H9 (cell line): ENCODE results near the gene NHSL2. TPM values are rescaled to one million over a fixed set of nuclear protein-coding genes. Genes with fewer than 3 reads are reported as not detected.

ENCODE experiments used
- DNase-seq: peaks from one replicate; pipeline ENCODE4 v3.0.0-alpha.2; 2017
- H2AFZ ChIP-seq: one replicate; pipeline ENCODE4 v1.6.1; 2013; ENCODE audit warnings: mild to moderate bottlenecking, low read length, control low read depth, moderate library complexity
- H2AK5ac ChIP-seq: 2 replicates; pipeline ENCODE4 v1.6.1; 2013; ENCODE audit warnings: low read length, control low read depth, mixed read lengths; ENCODE audit not compliant: insufficient read length
- H2BK120ac ChIP-seq: one replicate; pipeline ENCODE4 v1.6.1; 2013; ENCODE audit warnings: low read depth, mild to moderate bottlenecking, low read length, control low read depth, inconsistent platforms; ENCODE audit not compliant: poor library complexity, severe bottlenecking
- H2BK12ac ChIP-seq: 2 replicates; pipeline ENCODE4 v1.6.1; 2013; ENCODE audit warnings: low read length, control low read depth, mixed read lengths, low read depth; ENCODE audit not compliant: insufficient read length
- H2BK15ac ChIP-seq: 2 replicates; pipeline ENCODE4 v1.6.1; 2013; ENCODE audit warnings: low read depth, low read length, control low read depth
- H2BK20ac ChIP-seq: one replicate; pipeline ENCODE4 v1.6.1; 2013; ENCODE audit warnings: low read depth, mild to moderate bottlenecking, low read length, control low read depth, inconsistent platforms; ENCODE audit not compliant: poor library complexity, severe bottlenecking
- H2BK5ac ChIP-seq: 2 replicates; pipeline ENCODE4 v1.6.1; 2013; ENCODE audit warnings: low read length, control low read depth, mixed read lengths; ENCODE audit not compliant: insufficient read length
- H3K14ac ChIP-seq: 2 replicates; pipeline ENCODE4 v1.6.1; 2013; ENCODE audit warnings: low read length, control low read depth; ENCODE audit not compliant: insufficient read depth
- H3K18ac ChIP-seq: 2 replicates; pipeline ENCODE4 v1.6.1; 2013; ENCODE audit warnings: low read depth, mild to moderate bottlenecking, mixed read lengths, low read length, control low read depth; ENCODE audit not compliant: insufficient read length
- H3K23ac ChIP-seq: 2 replicates; pipeline ENCODE4 v1.6.1; 2013; ENCODE audit warnings: low read length, control low read depth, mixed read lengths, low read depth; ENCODE audit not compliant: insufficient read length
- H3K23me2 ChIP-seq: 2 replicates; pipeline ENCODE4 v1.6.1; 2013; ENCODE audit warnings: low read depth, mild to moderate bottlenecking, mixed read lengths, low read length, control low read depth; ENCODE audit not compliant: insufficient read length, poor library complexity, severe bottlenecking
- H3K27ac ChIP-seq: 2 replicates; pipeline ENCODE4 v1.5.1; 2013; ENCODE audit warnings: low read length, control low read depth, mixed read lengths, low read depth; ENCODE audit not compliant: insufficient read length
- H3K27me3 ChIP-seq: 2 replicates; pipeline ENCODE4 v1.6.1; 2013; ENCODE audit warnings: low read length, control low read depth, inconsistent platforms; ENCODE audit not compliant: insufficient read depth
- H3K4ac ChIP-seq: 2 replicates; pipeline ENCODE4 v1.6.1; 2013; ENCODE audit warnings: low read depth, mild to moderate bottlenecking, control low read depth, inconsistent platforms, low read length, moderate library complexity
- H3K4me1 ChIP-seq: 2 replicates; pipeline ENCODE4 v1.6.1; 2013; ENCODE audit warnings: low read length, control low read depth, inconsistent platforms; ENCODE audit not compliant: insufficient read depth
- H3K4me2 ChIP-seq: 2 replicates; pipeline ENCODE4 v1.6.1; 2013; ENCODE audit warnings: low read length, control low read depth, mixed read lengths; ENCODE audit not compliant: insufficient read length, insufficient read depth
- H3K56ac ChIP-seq: 2 replicates; pipeline ENCODE4 v1.6.1; 2013; ENCODE audit warnings: low read depth, mild to moderate bottlenecking, mixed read lengths, low read length, control low read depth; ENCODE audit not compliant: insufficient read length
- H3K79me1 ChIP-seq: 2 replicates; pipeline ENCODE4 v1.6.1; 2013; ENCODE audit warnings: low read depth, mild to moderate bottlenecking, moderate library complexity, low read length, control low read depth, inconsistent platforms; ENCODE audit not compliant: insufficient read depth, poor library complexity, severe bottlenecking
- H3K79me2 ChIP-seq: 2 replicates; pipeline ENCODE4 v1.6.1; 2013; ENCODE audit warnings: low read length, control low read depth, inconsistent platforms; ENCODE audit not compliant: insufficient read depth
- H3K9ac ChIP-seq: 2 replicates; pipeline ENCODE4 v1.6.1; 2013; ENCODE audit warnings: low read length, control low read depth, mixed read lengths; ENCODE audit not compliant: insufficient read length; ENCODE audit errors: extremely low read depth
- H3K9me3 ChIP-seq: one replicate; pipeline ENCODE4 v1.6.1; 2013; ENCODE audit warnings: low read depth, low read length, inconsistent platforms; ENCODE audit not compliant: control insufficient read depth
- H3T11ph ChIP-seq: one replicate; pipeline ENCODE4 v1.6.1; 2013; ENCODE audit warnings: mild to moderate bottlenecking, low read length, control low read depth, inconsistent platforms
- H4K20me1 ChIP-seq: one replicate; pipeline ENCODE4 v1.6.1; 2013; ENCODE audit not compliant: control insufficient read depth, insufficient read length, insufficient read depth
- H4K5ac ChIP-seq: 2 replicates; pipeline ENCODE4 v1.6.1; 2013; ENCODE audit warnings: low read depth, mild to moderate bottlenecking, mixed read lengths, low read length, control low read depth; ENCODE audit not compliant: insufficient read length
- H4K8ac ChIP-seq: replicated peaks from 2 replicates; pipeline ENCODE4 v1.6.1; 2013; ENCODE audit warnings: low read length, control low read depth, mixed read lengths, low read depth; ENCODE audit not compliant: insufficient read length
- H4K91ac ChIP-seq: 2 replicates; pipeline ENCODE4 v1.6.1; 2013; ENCODE audit warnings: low read depth, mild to moderate bottlenecking, moderate library complexity, mixed read lengths, low read length, control low read depth; ENCODE audit not compliant: insufficient read length
- H3K27ac Mint-ChIP-seq, 3 experiments: 2 replicates in 2 of 3; 3 replicates in 1 of 3; pipeline ENCODE4 v1.8.0; 2020 to 2021; ENCODE audit warnings: mixed read lengths in 3 of 3, mild to moderate bottlenecking in 1 of 3, moderate library complexity in 1 of 3
- H3K27me3 Mint-ChIP-seq: 2 replicates; pipeline ENCODE4 v1.8.0; 2021; ENCODE audit warnings: low read depth, mild to moderate bottlenecking, moderate library complexity, mixed read lengths
- H3K36me3 Mint-ChIP-seq, 3 experiments: 2 replicates in 2 of 3; 3 replicates in 1 of 3; pipeline ENCODE4 v1.8.0; 2020 to 2021; ENCODE audit warnings: low read depth in 3 of 3, mixed read lengths in 3 of 3; ENCODE audit not compliant: insufficient read depth in 1 of 3
- H3K4me1 Mint-ChIP-seq, 2 experiments: 2 replicates each; pipeline ENCODE4 v1.8.0; 2020; ENCODE audit warnings: mixed read lengths in 2 of 2
- H3K4me3 Mint-ChIP-seq, 2 experiments: 2 replicates in 1 of 2; 3 replicates in 1 of 2; pipeline ENCODE4 v1.8.0; 2020 to 2021; ENCODE audit warnings: mild to moderate bottlenecking in 2 of 2, mixed read lengths in 2 of 2, moderate library complexity in 1 of 2
- H3K9me3 Mint-ChIP-seq, 2 experiments: 2 replicates in 1 of 2; 3 replicates in 1 of 2; pipeline ENCODE4 v1.8.0; 2020; ENCODE audit warnings: mild to moderate bottlenecking in 2 of 2, mixed read lengths in 2 of 2, moderate library complexity in 1 of 2
- WGBS: extraction: QIAGEN DNeasy Blood & Tissue Kit; methylation state at CpG from one replicate; pipeline ENCODE4 v1.1.7; 2013; ENCODE audit warnings: missing lambda C conversion rate, low lambda C conversion rate, mixed read lengths; ENCODE audit not compliant: insufficient read length; ENCODE audit errors: extremely low coverage; 5-methylcytosine and 5-hydroxymethylcytosine counted together
- total RNA-seq: library from RNA; stranded (reverse); gene quantifications from 2 replicates; pipeline ENCODE4 v1.2.1, GENCODE V29; 2021
- TF ChIP-seq, protein P1 (sequence below): fragments of 200-600 bp; sonication (generic); conservative IDR thresholded peaks from 3 replicates; pipeline ENCODE4 v1.8.0; 2021; ENCODE audit warnings: antibody characterized with exemption, mild to moderate bottlenecking

NHSL2 gene
- total RNA-seq, 1 experiment from 2014 or later, result 6.4 TPM

DNA sequence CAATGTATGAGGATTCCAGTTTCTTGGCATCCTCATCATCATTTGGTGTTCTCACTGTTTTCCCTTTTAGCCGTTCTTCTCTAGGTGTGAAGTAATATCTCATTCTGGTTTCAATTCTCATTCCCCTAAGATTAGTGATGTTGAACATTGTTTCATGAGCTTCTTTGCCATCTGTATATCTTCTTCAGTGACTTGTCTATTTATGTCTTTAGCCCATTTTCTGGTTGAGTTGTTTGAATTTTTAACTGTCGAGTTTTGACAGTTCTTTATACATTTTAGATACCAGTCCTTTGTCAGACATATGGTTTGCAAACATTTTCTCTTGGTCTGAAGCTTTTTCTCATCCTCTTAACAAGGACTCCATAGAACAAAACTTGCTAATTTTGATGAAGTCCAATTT, 101.1 kb downstream of the NHSL2 start:
- Histone ChIP-seq H3K18ac (no peak overlapping the region), H3K23ac (no peak overlapping the region), H3K79me1 (no peaks in the 10 kb centered on the region), H4K8ac (no peak overlapping the region), H3K4ac (no peak overlapping the region), H3K27ac (no peak overlapping the region), H4K91ac (no peak overlapping the region), H4K5ac (no peak overlapping the region), H2BK120ac (no peak overlapping the region), H2BK5ac (no peak overlapping the region), H4K20me1 (no peaks in the 10 kb centered on the region), H3K4me2 (no peak overlapping the region), H2BK12ac (no peak overlapping the region), H3K4me1 (no peaks in the 10 kb centered on the region), H2AK5ac (no peak overlapping the region), H3K14ac (no peak overlapping the region), H3T11ph (no peak overlapping the region), H2AFZ (no peak overlapping the region), H3K27me3 (no peaks in the 10 kb centered on the region), H3K9ac (no peak overlapping the region), H3K23me2 (no peaks in the 10 kb centered on the region), H2BK15ac (no peak overlapping the region), H3K79me2 (no peaks in the 10 kb centered on the region), H3K56ac (no peak overlapping the region), H2BK20ac (no peak overlapping the region), H3K9me3 (peaks cover 48% of the 10 kb centered on the region)
- Mint-ChIP-seq H3K36me3 (peaks cover 25 to 39% (median 27%) of the 10 kb centered on the region in 3 experiments), H3K4me3 (no peak overlapping the region), H3K4me1 (no peaks in the 10 kb centered on the region; a peak in 1 of 4 replicates), H3K27ac (no peak overlapping the region), H3K27me3 (no peaks in the 10 kb centered on the region; the same call in 1 of the 2 replicates), H3K9me3 (peaks cover 59 to 72% of the 10 kb centered on the region in 2 experiments)
- TF ChIP-seq, protein P1, sequence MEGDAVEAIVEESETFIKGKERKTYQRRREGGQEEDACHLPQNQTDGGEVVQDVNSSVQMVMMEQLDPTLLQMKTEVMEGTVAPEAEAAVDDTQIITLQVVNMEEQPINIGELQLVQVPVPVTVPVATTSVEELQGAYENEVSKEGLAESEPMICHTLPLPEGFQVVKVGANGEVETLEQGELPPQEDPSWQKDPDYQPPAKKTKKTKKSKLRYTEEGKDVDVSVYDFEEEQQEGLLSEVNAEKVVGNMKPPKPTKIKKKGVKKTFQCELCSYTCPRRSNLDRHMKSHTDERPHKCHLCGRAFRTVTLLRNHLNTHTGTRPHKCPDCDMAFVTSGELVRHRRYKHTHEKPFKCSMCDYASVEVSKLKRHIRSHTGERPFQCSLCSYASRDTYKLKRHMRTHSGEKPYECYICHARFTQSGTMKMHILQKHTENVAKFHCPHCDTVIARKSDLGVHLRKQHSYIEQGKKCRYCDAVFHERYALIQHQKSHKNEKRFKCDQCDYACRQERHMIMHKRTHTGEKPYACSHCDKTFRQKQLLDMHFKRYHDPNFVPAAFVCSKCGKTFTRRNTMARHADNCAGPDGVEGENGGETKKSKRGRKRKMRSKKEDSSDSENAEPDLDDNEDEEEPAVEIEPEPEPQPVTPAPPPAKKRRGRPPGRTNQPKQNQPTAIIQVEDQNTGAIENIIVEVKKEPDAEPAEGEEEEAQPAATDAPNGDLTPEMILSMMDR, result no peak
- DNase-seq, result no peak
- WGBS, result no CpG with 5 or more reads among the region's 2 CpGs
